IPS-20b (cell line): Measurements from ENCODE around the gene NTN1.
"Not testable (repeated sequence)": the region's sequence is repeated elsewhere in the genome, so short reads cannot be mapped to it uniquely, and the experiment has no call there.

Experiments
- H3K27ac ChIP-seq: one replicate; pipeline ENCODE4 v1.5.1; 2013; ENCODE audit warnings: low read length
- H3K27me3 ChIP-seq: 2 replicates; pipeline ENCODE4 v1.6.1; 2013; ENCODE audit warnings: mild to moderate bottlenecking, low read length, inconsistent platforms; ENCODE audit not compliant: insufficient read depth
- H3K36me3 ChIP-seq: 2 replicates; pipeline ENCODE4 v1.6.1; 2013; ENCODE audit warnings: low read depth, mild to moderate bottlenecking, inconsistent platforms, low read length, moderate library complexity; ENCODE audit not compliant: insufficient read depth
- H3K4me1 ChIP-seq: 2 replicates; pipeline ENCODE4 v1.6.1; 2013; ENCODE audit warnings: mild to moderate bottlenecking, control low read depth, inconsistent platforms, low read length, moderate library complexity; ENCODE audit not compliant: insufficient read depth
- H3K4me3 ChIP-seq: 2 replicates; pipeline ENCODE4 v1.5.1; 2013; ENCODE audit warnings: mild to moderate bottlenecking, low read length, inconsistent platforms
- H3K9ac ChIP-seq: 2 replicates; pipeline ENCODE4 v1.6.1; 2013; ENCODE audit warnings: low read depth, mild to moderate bottlenecking, inconsistent platforms, low read length, moderate library complexity
- H3K9me3 ChIP-seq: 2 replicates; pipeline ENCODE4 v1.6.1; 2013; ENCODE audit warnings: mild to moderate bottlenecking, low read depth, low read length, inconsistent platforms; ENCODE audit not compliant: insufficient read depth

NTN1 gene

DNA sequence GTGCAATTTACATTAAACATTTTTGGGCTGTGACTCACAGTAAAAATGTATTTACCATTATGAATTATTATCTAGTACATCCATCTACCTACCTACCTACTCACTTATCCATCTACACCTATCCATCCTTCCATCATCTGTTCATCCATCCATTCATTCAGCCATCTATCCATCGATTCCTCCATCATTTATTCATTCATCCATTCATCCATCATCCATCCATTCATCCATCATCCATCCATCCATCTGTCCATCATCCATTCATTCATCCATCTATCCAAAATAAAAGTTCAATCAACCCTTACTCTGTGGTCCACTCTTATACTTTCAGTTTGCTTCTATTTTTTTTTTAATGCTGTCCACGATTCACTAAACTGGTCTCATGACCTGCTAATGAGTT, 118.4 kb downstream of the NTN1 start:
- Histone ChIP-seq H3K36me3 (no peaks in the 10 kb centered on the region), H3K4me1 (no peaks in the 10 kb centered on the region), H3K9ac (no peak overlapping the region), H3K27ac (no peak overlapping the region), H3K9me3 (no peaks in the 10 kb centered on the region), H3K27me3 (no peaks in the 10 kb centered on the region), H3K4me3 (no peak overlapping the region)

DNA sequence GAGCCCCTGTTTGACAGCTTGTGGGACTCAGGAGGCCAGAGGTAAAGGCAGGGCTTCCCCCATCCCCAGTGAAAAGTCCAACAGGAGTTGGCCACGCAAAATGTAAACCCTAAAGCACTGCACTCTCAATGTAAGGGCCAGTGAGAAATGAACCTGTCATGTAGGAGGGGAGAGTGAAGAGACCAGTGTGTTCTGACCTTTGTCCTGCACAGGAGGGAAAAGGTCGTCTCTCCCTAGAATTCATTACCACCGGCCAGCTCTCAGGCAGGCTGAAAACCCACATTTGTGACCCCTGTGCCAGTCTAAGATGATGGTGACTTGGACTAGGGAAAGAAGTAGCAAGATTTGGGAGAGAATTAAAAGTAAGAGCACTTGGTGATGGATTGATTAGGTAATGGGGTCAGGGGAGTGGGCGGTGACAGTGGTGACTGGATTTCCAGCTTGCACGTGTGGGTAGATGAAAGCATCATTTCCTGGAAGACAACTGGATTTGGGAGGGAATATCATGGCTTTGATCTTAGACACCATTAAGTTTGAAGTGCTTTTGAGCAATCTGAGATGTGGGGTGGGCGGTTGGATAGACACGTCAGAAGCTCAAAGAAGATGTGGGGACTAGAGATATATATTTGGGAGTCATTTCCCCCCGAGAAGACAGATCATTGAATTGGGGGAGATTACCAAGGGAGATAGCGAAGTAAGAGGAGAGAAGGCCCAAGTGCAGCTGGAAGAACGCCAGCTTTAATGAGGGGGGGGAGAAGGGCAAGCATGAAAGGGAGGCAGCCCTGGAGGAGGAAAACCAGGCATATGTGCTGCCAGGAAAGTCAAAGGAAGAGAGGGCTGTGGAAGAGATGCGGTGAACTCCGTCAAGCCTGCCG, 119.5 kb downstream of the NTN1 start:
- Histone ChIP-seq H3K4me1 (no peaks in the 10 kb centered on the region), H3K4me3 (no peak overlapping the region), H3K27me3 (no peaks in the 10 kb centered on the region), H3K27ac (no peak overlapping the region), H3K36me3 (no peaks in the 10 kb centered on the region), H3K9me3 (no peaks in the 10 kb centered on the region), H3K9ac (no peak overlapping the region)

DNA sequence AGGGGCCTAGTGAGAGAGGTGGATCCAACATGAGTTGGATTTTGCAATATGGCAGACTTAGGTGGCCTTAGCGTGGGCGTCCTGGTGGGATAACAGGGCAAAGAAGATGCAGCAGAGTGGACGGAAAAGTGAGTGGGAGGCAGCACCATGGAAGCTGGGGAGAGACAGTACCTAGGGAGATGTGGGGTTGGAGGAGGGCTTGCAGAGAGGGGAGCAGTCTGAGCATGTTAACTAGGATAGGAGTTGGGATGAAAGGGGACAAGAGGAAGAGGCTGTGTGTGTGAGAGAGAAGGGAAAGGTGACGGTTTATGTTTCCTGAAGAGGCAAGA, 120.1 kb downstream of the NTN1 start:
- Histone ChIP-seq H3K27me3 (no peaks in the 10 kb centered on the region; the same call in 1 of the 2 replicates), H3K4me1 (no peaks in the 10 kb centered on the region), H3K27ac (no peak overlapping the region), H3K36me3 (no peaks in the 10 kb centered on the region), H3K9me3 (no peaks in the 10 kb centered on the region), H3K9ac (no peak overlapping the region), H3K4me3 (no peak overlapping the region)

- Histone ChIP-seq H3K9ac (no peak overlapping the region), H3K9me3 (no peaks in the 10 kb centered on the region), H3K4me1 (no peaks in the 10 kb centered on the region), H3K27ac (no peak overlapping the region), H3K4me3 (no peak overlapping the region), H3K27me3 (no peaks in the 10 kb centered on the region; the same call in 1 of the 2 replicates), H3K36me3 (no peaks in the 10 kb centered on the region)
These were observed 121.6 kb downstream of the NTN1 start for GRCh38 chr17:9142772-9143494.

- Histone ChIP-seq H3K36me3 (no peaks in the 10 kb centered on the region), H3K9ac (no peak overlapping the region), H3K9me3 (no peaks in the 10 kb centered on the region), H3K27me3 (no peaks in the 10 kb centered on the region; the same call in 1 of the 2 replicates), H3K27ac (no peak overlapping the region), H3K4me1 (no peaks in the 10 kb centered on the region), H3K4me3 (no peak overlapping the region)
These were observed 123.4 kb downstream of the NTN1 start for GRCh38 chr17:9144502-9145249.

GRCh38 chr17:9146064-9146463, 124.8 kb downstream of the NTN1 start:
- H3K4me1 ChIP-seq = no peaks in the 10 kb centered on the region
- no peak overlapping the region for H3K27ac ChIP-seq
- H3K4me3 ChIP-seq = no peak overlapping the region
- H3K27me3 ChIP-seq = no peaks in the 10 kb centered on the region; the same call in 1 of the 2 replicates
- no peaks in the 10 kb centered on the region for H3K36me3 ChIP-seq
- H3K9ac ChIP-seq = no peak overlapping the region
- no peaks in the 10 kb centered on the region for H3K9me3 ChIP-seq

- Histone ChIP-seq H3K4me3 (no peak overlapping the region), H3K9me3 (no peaks in the 10 kb centered on the region), H3K27me3 (no peaks in the 10 kb centered on the region; the same call in 1 of the 2 replicates), H3K27ac (no peak overlapping the region), H3K4me1 (no peaks in the 10 kb centered on the region), H3K9ac (no peak overlapping the region), H3K36me3 (no peaks in the 10 kb centered on the region)
These were observed 127.7 kb downstream of the NTN1 start for GRCh38 chr17:9148905-9149525.

GRCh38 chr17:9150446-9151090, 129.3 kb downstream of the NTN1 start:
- H3K27ac ChIP-seq = no peak overlapping the region
- H3K36me3 ChIP-seq = no peaks in the 10 kb centered on the region
- no peak overlapping the region for H3K4me3 ChIP-seq
- no peak overlapping the region for H3K9ac ChIP-seq
- H3K4me1 ChIP-seq = no peaks in the 10 kb centered on the region
- H3K27me3 ChIP-seq = no peaks in the 10 kb centered on the region; the same call in 1 of the 2 replicates
- no peaks in the 10 kb centered on the region for H3K9me3 ChIP-seq

DNA sequence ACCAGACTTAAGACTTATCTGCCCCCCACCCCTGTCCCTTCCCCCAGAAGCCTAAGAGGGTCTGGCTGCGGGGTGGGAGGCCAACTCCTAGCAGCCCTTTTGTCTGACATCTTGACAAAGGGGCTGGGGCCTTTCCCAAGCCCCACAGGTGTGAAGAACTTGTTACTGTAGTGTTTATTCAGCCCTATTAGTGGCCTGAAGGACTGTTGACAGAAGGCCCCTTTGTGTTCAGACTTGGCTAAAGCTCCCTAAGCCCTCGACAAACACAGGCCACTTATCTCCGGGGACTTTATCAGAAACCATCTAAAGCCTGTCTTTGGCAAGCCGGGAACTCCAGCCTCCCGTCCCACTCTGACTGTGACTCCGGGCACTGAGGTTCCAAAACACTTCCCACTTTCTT, 129.8 kb downstream of the NTN1 start:
- H3K9ac ChIP-seq = no peak overlapping the region
- no peaks in the 10 kb centered on the region; the same call in 1 of the 2 replicates for H3K27me3 ChIP-seq
- no peak overlapping the region for H3K27ac ChIP-seq
- H3K4me1 ChIP-seq = no peaks in the 10 kb centered on the region
- H3K9me3 ChIP-seq = no peaks in the 10 kb centered on the region
- H3K4me3 ChIP-seq = no peak overlapping the region
- no peaks in the 10 kb centered on the region for H3K36me3 ChIP-seq

DNA sequence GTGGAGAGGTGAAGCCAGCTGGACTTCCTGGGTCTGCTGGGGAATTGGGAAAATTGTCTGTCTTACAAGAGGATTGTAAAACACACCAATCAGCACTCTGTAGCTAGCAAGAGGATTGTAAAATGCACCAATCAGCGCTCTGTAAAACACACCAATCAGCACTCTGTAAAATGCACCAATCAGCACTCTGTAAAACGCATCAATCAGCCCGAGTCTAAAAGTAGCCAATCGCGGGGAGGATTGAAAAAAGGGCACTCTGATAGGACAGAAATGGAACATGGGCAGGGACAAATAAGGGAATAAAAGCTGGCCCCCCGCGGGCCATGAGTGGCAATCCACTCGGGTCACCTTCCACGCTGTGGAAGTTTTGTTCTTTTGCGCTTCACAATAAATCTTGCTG, 130.4 kb downstream of the NTN1 start:
- H3K27me3 ChIP-seq, H3K9me3 ChIP-seq, H3K9ac ChIP-seq, H3K4me3 ChIP-seq, H3K4me1 ChIP-seq, H3K27ac ChIP-seq, H3K36me3 ChIP-seq: not testable (repeated sequence)
